Measurements from ENCODE around the gene BLOC1S3. TPM values are rescaled to one million over a fixed set of nuclear protein-coding genes. Genes with fewer than 3 reads are reported as not detected.

The BLOC1S3 gene
- total and polyA plus RNA-seq, 2 of the 13 experiments (the other 11 are each of a cell fraction or from before 2014, with no cell fraction given) = 4.3 to 4.8 TPM

DNA sequence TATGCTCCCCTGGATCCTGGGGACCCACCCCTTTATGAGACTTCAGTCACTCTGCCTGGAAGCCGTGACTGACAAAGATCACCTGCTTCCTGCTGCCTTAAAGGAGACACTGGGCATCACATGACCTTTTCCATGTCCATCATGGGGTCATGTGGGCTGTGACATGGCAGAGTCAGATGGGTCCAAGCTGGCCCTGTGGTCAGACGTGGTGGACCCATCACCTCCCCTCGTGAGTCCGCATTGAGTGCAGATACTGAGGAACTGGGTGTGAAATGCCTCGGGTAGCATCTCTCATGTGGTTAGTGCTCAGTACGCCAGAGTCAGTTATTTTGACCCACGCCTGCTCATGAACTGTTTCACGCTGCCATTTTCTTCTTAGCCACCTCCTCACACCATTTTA is 44.9 kb upstream of the BLOC1S3 start (continued):
- TF ChIP-seq, protein P1, sequence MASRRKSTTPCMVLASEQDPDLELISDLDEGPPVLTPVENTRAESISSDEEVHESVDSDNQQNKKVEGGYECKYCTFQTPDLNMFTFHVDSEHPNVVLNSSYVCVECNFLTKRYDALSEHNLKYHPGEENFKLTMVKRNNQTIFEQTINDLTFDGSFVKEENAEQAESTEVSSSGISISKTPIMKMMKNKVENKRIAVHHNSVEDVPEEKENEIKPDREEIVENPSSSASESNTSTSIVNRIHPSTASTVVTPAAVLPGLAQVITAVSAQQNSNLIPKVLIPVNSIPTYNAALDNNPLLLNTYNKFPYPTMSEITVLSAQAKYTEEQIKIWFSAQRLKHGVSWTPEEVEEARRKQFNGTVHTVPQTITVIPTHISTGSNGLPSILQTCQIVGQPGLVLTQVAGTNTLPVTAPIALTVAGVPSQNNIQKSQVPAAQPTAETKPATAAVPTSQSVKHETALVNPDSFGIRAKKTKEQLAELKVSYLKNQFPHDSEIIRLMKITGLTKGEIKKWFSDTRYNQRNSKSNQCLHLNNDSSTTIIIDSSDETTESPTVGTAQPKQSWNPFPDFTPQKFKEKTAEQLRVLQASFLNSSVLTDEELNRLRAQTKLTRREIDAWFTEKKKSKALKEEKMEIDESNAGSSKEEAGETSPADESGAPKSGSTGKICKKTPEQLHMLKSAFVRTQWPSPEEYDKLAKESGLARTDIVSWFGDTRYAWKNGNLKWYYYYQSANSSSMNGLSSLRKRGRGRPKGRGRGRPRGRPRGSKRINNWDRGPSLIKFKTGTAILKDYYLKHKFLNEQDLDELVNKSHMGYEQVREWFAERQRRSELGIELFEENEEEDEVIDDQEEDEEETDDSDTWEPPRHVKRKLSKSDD (CRISPR knock-in tag; IDR thresholded peaks at IDR 0.05; ENCODE audit: low read depth) = no peak
- TF ChIP-seq TP53 (CRISPR knock-in tag; conservative IDR thresholded peaks at IDR 0.05) (no peak), CHD2 (IDR thresholded peaks at IDR 0.05; ENCODE audit: low read depth, low read length) (no peak)

DNA sequence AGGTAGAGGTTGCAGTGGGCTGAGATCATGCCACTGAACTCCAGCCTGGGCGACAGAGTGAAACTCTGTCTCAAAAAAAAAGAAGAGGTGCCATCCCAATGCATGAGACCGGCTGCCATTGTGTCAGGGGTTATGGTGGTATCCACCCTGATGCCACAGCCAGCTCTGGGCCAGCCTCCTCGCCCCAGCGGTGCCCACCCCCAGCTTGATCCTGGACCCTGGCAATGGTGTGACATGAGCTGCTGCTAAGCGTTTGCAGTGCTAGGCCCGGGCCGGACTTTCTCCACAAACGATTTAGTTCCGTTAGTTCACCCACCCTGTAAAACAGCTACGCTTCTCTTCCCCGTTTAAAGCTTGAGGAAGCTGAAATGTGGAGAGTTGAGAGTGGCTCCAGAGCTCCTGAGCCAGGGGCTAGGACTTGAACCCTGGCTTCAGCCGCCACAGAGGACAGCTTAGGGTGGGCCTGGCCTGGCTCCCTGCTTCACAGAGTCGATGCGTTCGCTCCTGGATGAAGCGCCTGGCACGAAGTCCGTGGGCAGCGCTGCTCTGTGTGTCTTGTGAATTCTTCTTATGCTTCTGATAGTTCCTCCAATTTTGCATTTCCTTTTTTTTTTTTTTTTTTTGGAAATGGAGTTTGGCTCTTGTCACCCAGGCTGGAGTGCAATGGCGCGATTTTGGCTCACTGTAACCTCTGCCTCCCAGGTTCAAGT is 43.3 kb upstream of the BLOC1S3 start:
- H2AFZ ChIP-seq (ENCODE audit: low read length) = no peak overlapping the region
- ChIA-PET POLR2A (no interaction called here), CTCF (ENCODE audit: low intra/inter-chr PET ratio, low total read pairs) (no interaction called here)
- H3K27ac ChIP-seq (ENCODE audit: extremely low read length, insufficient read depth, low read length) = no peak overlapping the region
- 96% methylated on average over 21 of the region's 21 CpGs for WGBS (ENCODE audit: low lambda C conversion rate)
- H4K20me1 ChIP-seq (ENCODE audit: insufficient read depth, low read length) = peaks cover 4% of the 10 kb centered on the region; the same call in 1 of the 2 replicates
- H3K4me2 ChIP-seq (ENCODE audit: low read depth, low read length) = no peak overlapping the region
- peaks cover 0 to 5% of the 10 kb centered on the region in 2 experiments; a peak in 2 of 5 replicates for H3K36me3 ChIP-seq (replicated peaks in 1 of 2; ENCODE audit: control insufficient read depth in 1 of 2, insufficient read depth in 2 of 2, low read length in 2 of 2)
- DNase-seq (ENCODE audit: low spot score) (no peak), ATAC-seq (no peak), FAIRE-seq (no peak)
- H3K9ac ChIP-seq (ENCODE audit: insufficient read depth, low read depth, low read length) = no peak overlapping the region
- H3K27me3 ChIP-seq (ENCODE audit: control insufficient read depth in 1 of 2, insufficient read depth in 2 of 2, low read length in 2 of 2) = no peaks in the 10 kb centered on the region
- peaks cover 40% of the 10 kb centered on the region for H3K4me1 ChIP-seq (ENCODE audit: insufficient read depth, low read length)
- intact Hi-C loops (cut with micrococcal nuclease; ENCODE audit: unreplicated experiment) (no loop called here), in situ Hi-C loops (cut with HindIII; ENCODE audit: extremely low pct_ligation_motif_present, low pct_unique_long_range_greater_than_20kb) (no loop called here)
- peaks cover 36% of the 10 kb centered on the region for H3K79me2 ChIP-seq (ENCODE audit: insufficient read depth, low read length)
- BruUV-seq (replicated peaks) = no TSS peak
- no peak overlapping the region for H3K4me3 ChIP-seq (replicated peaks in 1 of 3; ENCODE audit: insufficient read depth in 1 of 3, low read depth in 2 of 3, low read length in 3 of 3)
- no peaks in the 10 kb centered on the region for H3K9me3 ChIP-seq (ENCODE audit: low read length)
- TF ChIP-seq ARID5B (CRISPR knock-in tag; IDR thresholded peaks at IDR 0.05) (no peak), ZNF7 (CRISPR knock-in tag; IDR thresholded peaks at IDR 0.05) (no peak), THAP7 (CRISPR knock-in tag; IDR thresholded peaks at IDR 0.05) (no peak), ZNF263 (CRISPR knock-in tag; IDR thresholded peaks at IDR 0.05) (no peak), TSC22D2 (CRISPR knock-in tag; IDR thresholded peaks at IDR 0.05; ENCODE audit: borderline replicate concordance) (no peak), HES4 (CRISPR knock-in tag; IDR thresholded peaks at IDR 0.05; ENCODE audit: borderline replicate concordance) (no peak), SIX4 (CRISPR knock-in tag; IDR thresholded peaks at IDR 0.05) (no peak), DBP (CRISPR knock-in tag; IDR thresholded peaks at IDR 0.05; ENCODE audit: not compliant biosample characterization) (no peak)
- TF ChIP-seq, protein P2, sequence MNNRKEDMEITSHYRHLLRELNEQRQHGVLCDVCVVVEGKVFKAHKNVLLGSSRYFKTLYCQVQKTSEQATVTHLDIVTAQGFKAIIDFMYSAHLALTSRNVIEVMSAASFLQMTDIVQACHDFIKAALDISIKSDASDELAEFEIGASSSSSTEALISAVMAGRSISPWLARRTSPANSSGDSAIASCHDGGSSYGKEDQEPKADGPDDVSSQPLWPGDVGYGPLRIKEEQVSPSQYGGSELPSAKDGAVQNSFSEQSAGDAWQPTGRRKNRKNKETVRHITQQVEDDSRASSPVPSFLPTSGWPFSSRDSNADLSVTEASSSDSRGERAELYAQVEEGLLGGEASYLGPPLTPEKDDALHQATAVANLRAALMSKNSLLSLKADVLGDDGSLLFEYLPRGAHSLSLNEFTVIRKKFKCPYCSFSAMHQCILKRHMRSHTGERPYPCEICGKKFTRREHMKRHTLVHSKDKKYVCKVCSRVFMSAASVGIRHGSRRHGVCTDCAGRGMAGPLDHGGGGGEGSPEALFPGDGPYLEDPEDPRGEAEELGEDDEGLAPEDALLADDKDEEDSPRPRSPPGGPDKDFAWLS (CRISPR knock-in tag; IDR thresholded peaks at IDR 0.05; ENCODE audit: borderline replicate concordance) = no peak

Measured in HepG2 (cell line).